ENCODE results near the gene SMARCC1. TPM values are rescaled to one million over a fixed set of nuclear protein-coding genes. Genes with fewer than 3 reads are reported as not detected.

SMARCC1 gene
- total RNA-seq, 1 experiment from 2014 or later = 33.8 TPM

DNA sequence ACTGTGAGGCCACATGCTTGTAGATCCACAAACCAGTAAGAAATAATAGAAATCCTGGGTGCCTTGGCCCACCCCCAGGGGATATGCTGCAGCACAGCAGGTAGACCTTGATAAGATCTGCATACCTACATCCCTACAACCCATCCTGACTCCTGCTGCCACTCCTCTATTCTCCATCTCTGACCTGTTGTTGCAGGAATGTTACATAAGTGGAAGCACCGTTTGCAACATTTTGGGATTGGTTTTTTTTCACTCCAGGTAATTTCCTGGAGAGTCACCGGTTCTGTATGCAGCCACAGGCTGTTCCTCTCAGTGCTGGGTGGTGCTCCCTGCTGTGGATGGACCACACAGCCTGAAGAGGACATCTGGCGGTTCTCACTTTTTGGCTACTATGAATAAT is 186.9 kb downstream of the SMARCC1 start:
- no peak for DNase-seq (ENCODE audit: extremely low read depth, low read depth)

DNA sequence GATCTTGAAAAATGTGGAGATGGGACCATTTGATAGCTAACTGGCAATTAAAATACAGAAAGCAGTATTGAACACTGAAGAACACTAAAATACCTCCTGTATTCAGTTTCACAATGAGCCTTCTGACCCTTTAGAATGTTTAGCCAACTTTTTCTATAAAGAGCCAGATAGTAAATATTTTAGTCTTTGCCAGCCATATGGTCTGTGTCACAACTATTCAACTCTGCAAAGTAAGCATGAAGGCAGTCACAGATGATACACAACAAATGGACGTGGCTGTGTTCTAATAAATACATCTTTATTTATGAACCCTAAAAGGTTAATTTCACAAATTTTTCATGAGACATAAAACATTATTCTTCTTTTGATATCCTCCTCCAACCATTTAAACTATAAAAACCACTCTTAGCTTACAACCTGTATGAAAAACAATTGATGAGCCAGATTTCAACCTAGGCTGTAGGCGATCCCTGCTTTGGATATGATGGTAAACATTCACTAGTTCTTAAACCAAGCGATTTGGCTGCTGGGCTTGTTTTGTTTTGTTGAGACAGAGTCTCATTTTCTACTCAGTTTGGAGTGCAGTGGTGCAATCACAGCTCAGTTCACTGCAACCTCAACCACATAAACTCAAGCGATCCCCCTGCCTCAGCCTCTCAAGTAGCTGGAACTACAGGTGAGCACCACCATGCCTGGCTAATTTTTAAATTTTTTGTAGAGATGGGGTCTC is 189.5 kb downstream of the SMARCC1 start:
- DNase-seq (ENCODE audit: extremely low read depth, low read depth) = no peak

DNA sequence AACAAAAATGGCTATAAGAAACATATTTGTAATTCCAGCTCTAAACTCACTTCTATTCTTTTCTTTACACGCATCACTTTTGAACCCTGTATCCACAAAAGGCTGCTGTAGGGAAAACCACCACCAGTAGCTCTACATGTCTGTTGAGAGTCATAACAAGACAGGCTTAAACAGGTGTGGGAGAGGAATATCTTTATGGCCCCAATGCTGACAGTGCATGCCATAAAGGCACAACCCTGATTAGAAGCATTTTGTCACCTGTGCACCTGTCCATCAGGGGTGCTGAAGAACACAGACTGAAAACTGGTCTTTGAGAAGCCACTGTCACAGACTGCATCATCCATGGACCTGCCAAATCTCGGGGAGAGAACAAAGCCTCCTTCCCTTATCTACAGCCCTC is 191.5 kb downstream of the SMARCC1 start:
- DNase-seq (ENCODE audit: extremely low read depth, low read depth) = no peak

- no peak for DNase-seq (ENCODE audit: extremely low read depth, low read depth)
Observed at GRCh38 chr3:47588587-47588986, 193.1 kb downstream of the SMARCC1 start.

DNA sequence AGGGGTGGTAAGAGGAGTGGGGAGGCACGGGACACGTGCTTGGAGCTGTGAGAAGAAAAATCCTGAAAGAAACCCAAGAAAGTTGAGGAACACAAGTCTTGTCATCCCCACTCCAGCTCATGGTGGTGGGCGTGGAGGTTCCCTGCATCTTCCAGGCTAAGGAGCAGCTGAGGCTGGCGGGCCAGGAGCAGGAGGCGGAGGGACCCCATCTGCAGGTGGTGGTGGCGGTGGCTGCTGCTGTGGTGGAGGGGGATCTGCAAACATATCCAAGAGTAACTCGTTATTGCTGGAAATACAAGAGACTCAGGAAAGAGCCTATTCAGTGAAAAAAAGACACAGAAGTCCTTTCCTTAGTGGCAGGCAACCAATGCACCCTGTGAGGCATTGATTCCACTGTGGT is 193.6 kb downstream of the SMARCC1 start:
- DNase-seq (ENCODE audit: extremely low read depth, low read depth) = no peak

DNA sequence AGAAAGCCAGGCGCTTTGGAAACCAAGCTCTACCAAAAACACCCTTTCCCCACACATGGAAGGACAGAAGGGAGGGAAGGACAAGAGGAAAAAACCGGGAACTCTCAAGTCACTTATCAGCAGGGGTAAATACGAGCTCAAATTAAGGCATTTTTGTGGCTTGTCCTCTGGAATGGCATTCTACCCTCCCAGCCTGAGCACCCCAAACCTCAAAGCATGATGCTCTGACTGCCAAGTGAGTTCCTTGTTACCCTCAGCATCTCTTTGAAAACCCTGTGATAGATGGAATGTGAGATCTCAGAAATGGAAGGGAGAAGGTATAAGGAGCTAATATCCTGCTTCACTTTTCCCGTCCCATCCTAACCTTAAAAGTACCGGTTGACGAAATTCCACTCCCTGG is 194.9 kb downstream of the SMARCC1 start:
- DNase-seq (ENCODE audit: extremely low read depth, low read depth) = no peak

DNA sequence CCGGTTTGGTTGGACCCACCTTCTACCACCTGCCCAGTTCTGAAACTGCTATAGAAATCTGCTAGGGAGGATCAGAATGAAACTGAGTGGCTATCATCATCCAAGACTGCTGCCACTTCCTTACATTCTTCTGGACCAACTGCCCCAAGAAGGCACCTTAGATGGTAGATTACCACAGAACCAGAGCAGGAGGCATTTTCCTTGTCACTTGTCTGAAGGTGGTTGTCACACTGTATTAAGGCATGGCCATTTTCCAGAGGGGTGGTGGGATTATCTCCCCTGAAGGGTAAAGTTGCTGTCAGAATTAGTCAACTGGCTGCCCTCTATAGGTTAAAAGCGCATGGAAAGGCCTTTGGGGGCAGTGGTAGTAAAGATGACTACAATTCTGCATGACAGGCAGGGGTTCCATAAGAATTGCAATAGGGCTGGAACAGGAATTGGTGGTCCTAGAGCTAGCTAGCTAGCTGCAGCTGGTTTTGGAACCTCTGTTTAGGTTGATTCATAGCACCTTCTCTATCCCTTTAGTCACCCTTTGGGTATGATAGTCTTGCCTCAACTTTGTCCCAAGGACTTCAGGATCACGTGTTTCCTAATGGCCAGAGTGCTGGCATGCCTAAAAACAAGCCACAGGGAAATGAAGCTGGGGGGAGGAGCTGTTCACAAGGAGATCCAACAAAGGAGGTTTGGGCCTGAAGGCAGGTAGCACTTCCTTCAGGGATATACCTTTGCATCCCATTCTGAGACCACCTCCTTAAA is 198.2 kb downstream of the SMARCC1 start:
- DNase-seq (ENCODE audit: extremely low read depth, low read depth) = no peak

DNA sequence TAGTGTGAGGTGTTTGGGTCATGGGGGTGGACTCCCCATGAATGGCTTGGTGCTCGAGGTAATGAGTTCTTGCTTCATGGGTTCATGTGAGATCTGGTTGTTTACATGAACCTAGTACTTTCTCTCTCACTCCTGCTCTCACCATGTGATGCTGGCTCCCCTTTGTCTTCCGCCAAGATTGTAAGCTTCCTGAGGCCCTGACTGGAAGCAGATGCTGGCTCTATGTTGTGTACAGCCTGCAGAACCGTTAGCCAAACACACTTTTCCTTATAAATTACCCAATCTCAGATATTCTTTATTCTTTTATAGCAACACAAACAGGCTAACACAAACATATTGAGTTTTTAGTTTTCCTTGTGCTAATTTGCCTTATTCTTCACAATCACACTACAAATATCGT is 199.9 kb downstream of the SMARCC1 start:
- DNase-seq (ENCODE audit: extremely low read depth, low read depth) = no peak

DNA sequence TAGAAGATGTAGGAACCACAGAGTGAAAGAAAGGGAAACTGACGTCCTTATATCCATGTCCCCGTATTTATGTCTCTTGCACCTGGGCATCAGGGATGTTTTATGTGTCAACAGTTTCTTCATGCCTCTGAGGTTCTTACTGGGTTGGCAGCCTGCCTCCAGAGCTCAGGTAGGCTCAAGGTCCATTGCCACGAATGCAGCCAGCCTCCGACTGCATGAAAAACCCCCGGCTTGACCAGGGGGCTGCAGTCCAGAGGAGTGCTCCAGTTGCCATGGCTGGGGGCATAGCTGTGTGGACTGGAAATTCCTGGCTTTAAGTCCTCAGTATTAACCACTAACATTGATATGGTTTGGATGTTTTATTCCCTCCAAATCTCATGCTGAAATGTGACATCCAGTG is 200.3 kb downstream of the SMARCC1 start:
- DNase-seq (ENCODE audit: extremely low read depth, low read depth) = no peak

DNA sequence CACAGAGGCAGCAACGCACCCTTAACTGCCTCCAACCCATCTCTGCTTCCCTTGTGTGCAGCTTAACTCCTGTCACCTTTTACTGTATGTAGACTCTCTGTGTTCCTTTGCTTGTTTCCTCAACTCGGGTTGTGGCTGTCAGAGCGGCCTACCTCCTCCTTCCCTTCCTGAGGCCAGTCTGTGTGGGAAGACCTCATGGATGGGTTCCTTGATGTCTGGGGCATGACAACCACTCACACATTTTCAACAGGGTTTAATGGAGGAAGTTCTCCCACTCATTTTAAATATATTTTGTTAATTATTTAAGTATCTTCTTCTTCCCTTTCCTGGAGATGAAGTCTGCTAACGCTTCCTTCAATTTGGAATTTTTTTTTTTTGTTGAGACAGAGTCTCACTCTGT is 201.2 kb downstream of the SMARCC1 start:
- no peak for DNase-seq (ENCODE audit: extremely low read depth, low read depth)

DNA sequence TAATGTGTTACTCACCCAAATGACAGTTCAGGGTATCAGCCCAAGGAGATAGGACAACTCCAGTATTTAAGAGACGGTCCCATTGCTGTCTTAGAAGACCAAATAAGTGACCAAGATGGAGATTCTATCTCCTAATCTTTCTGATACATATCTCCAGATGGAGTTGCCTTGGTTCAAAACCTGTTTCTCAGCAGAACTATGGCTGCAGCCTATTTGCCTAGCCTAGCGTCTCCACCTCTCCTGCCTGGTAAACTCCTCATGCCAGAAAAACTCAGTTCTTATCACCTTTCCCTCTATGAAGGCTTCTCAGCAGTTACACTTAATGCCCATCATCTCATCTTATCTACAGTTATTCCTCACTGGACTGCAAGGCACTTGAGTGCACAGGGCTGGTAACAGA is 201.8 kb downstream of the SMARCC1 start:
- DNase-seq (ENCODE audit: extremely low read depth, low read depth) = no peak

DNA sequence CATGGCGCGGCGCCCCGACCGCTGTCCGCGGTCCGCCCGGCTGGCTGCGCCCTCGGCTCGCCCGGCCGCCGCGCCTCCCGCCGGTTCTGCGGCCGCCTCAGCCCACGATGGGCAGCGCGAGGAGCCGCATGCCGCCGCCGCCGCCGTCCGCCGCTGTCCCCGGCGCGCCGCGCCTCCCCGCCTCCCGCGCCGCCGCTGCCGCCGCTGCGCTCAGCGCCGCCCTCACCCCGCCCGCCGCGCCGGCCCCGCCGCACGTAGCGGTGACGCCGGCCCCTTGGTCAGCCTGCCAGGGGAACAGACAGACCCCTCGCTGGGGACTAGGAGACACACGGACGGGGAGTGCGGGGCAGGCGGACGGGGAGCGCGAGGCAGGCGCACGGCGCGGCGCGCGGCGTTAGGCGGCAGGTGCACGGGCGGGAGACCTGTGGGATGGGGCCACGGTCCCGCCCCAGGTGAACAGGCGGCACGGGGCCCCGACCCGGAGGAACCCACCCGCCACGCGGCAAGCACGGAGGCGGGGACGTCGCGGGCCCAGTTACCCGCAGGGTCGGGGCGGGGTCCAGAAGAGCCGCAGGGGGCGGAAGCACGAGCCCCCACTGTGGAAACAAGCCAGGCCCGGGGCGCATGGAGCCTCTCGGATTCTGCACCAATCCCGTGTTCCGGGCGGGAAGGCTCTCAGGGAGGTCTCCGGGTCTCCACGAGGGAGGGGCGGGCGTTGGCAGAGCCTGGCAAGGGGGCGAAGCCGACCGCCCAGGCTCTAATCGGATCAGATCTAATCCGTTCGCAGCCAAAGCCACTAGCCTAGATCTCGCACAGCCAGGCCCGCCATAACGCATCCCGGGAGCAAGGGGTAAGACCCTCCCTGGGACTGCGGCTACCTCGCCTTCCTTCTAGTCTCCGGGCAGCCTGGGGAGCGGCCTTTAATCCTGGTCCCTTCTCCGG is 202.7 kb downstream of the SMARCC1 start, which contains the start of gene CSPG5:
Gene CSPG5, minus strand, starts transcription at position 175 of the 942 bp plus-strand sequence. Its CDS starts 172 bp downstream, at position 3.
- DNase-seq (ENCODE audit: extremely low read depth, low read depth) = no peak

DNA sequence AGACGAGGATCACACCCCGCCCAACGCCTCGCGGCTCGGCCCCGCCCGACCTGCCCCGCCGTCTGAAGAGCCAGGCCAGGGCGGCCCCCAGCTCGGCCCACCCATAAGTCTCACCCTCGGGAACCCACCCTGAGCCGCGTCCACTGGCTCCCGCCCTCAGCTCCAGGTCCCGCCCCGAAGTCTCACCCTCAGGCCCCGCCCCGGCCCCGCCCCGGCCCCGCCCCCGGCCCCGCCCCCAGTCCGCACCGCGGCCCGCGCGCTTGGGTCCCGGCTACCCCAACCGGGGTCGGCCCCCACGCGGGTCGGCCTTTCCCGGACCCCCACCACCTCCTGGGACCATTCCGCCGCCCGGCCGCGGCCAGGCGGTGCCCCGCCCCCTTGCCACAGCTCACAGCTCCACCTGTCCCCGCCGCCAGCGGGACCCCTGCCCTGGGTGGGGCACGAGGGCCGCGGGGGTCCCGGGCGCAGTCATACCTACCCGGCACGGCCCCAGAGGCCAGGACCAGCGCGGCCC is 203.5 kb downstream of the SMARCC1 start:
- no peak for DNase-seq (ENCODE audit: extremely low read depth, low read depth)

DNA sequence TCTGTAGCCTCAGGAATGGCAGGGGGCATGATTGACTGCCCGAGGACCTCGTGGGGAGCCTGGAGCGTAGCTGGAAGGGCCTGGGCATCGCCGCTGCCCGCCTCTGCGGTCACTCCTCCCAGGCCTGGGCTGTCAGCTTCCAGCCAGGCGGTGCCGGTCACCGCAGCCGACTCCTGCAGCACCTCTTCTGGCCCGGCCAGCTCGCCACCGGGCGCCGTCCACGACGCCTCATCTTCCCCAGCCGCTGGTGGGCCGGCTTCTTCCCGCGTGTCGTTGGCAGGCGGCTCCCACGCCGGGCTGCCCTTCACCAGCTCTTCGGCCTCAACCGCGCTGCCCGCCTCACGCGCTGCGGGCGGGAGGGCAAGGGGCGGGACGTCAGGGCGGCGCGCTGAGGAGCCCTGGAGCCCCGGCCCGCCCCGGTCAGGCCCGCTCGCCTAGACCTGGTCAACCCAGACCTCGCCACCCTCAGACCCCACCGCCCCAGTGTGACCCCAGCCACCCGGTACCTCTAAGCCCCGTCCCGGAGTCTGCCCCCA is 204.0 kb downstream of the SMARCC1 start:
- no peak for DNase-seq (ENCODE audit: extremely low read depth, low read depth)

DNA sequence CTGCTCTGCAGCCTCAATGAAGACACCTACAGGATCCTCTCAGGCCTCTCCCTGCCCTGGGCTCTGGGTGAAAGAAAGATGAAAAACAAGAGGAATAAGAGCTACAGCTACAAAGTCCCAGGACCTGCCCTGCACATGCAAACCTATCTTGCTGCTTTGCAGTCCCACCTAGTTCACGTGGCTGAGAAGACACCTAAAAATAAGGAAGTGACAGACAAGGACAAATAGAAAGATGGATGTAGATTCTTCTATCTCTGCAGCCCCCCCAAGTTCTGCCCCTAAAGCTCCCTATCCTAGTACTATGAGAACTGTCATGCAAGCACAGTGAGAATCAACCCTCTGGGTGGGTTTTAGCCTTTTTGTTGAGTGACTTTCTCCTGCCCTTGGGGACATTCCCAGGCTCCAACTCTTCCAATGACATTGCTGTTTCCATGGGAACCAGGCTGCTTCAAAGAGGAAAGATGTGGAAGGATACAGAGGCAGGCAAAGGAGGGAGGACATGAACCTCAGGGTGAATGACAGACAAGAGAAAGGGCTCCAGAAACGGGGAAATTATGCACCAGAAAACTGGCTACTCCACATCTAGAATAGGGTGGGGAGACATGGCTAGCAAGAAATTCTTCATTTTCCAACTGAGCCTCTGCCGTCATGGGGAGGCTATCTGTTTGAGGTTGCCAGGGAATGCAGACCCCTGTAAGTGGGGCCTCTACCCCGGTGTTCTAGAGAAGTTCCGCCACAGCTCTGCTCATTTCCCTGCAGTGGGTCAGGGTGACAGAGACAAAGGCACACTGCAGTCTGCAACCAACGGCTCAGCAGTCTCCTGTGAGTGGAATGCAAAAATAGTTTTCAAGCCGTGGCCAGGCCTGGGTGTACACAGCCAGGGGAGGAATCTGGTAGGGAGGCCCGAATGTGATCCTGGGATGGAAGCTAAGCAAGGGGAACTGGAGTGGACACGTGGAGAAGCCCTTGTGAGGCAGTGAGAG is 208.2 kb downstream of the SMARCC1 start:
- no peak for DNase-seq (ENCODE audit: extremely low read depth, low read depth)

DNA sequence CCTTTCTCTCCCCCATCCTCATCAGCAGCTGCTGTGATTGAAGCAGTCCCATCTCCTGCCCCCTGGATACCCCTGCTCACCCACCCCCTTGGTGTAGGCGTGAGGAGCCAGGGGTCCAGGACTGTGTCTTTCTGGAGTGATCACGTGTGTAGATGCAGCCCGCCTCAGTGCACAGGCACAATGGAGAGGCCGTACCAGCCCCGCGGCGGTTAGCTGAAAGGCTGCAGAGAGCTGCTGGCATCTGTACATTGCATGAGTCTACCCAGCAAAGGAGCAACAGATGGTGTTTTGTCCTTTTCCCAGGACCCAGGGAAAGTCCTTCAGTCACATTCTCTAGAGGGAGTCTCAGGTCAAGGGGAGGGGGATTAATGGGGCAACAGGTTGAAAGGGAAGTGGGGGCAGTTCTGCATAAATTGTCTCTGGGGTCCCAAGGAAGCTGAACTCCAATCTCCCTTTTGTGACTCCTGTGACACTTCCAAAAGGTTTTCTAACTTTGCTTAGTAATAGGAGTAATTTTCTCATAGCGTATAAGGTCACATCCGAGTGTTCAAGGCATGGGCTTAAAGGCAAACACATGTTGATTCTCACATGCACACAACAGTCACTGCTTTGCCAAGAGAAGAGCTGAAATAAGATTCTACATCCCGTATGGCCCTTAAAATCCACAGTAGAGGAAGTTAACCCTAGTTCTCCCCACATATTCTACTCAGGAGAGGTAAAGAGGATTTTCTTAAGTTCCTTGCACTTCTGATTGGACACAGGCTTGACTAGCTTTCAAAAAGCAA is 210.1 kb downstream of the SMARCC1 start:
- no peak for DNase-seq (ENCODE audit: extremely low read depth, low read depth)

DNA sequence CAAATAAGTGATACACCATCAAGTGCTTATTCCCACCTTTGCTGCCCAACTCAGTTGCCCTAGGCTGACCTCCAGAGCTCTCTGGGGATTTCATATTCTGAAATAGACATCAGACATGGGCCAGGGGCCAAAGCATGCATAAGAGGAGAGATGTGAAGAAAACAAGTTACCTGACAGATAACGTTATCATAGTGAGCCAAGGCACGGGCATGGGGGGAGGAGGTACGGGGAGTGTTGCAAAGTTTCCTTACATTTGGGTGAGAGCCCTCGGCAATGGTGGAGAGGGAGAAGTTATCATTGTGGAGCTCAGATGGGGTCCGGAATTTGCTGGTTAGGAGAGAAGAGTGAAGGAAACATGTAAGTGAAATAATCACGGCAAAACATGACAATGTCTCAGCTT is 212.8 kb downstream of the SMARCC1 start:
- no peak for DNase-seq (ENCODE audit: extremely low read depth, low read depth)

- no peak for DNase-seq (ENCODE audit: extremely low read depth, low read depth)
Observed at GRCh38 chr3:47567149-47567548, 214.5 kb downstream of the SMARCC1 start.

GRCh38 chr3:47566667-47567066 is 215.0 kb downstream of the SMARCC1 start:
- no peak for DNase-seq (ENCODE audit: extremely low read depth, low read depth)

All from NCI-H460 (cell line).